CD4-positive, alpha-beta T cell treated with Interleukin-15 for 1 hour (primary cell): ENCODE measurements around the gene CSAD.
"Not testable (repeated sequence)": the region's sequence is repeated elsewhere in the genome, so short reads cannot be mapped to it uniquely, and the experiment has no call there.

Experiments used
- DNase-seq: peaks from one replicate; pipeline ENCODE4 v3.0.0-alpha.2; 2020

Gene CSAD

GRCh38 chr12:53197011-53197640 is 16.4 kb upstream of the CSAD start:
- DNase-seq: no peak

GRCh38 chr12:53196486-53196885 is 15.8 kb upstream of the CSAD start:
- DNase-seq: no peak

GRCh38 chr12:53195516-53196420 is 15.0 kb upstream of the CSAD start:
- no peak for DNase-seq

- no peak for DNase-seq
These were observed 14.2 kb upstream of the CSAD start for GRCh38 chr12:53194973-53195372.

- DNase-seq: no peak
These were observed 13.4 kb upstream of the CSAD start for GRCh38 chr12:53193985-53194716.

GRCh38 chr12:53193040-53193439 is 12.3 kb upstream of the CSAD start:
- DNase-seq: no peak

- DNase-seq: no peak
These were observed 11.9 kb upstream of the CSAD start for GRCh38 chr12:53192531-53193021.

GRCh38 chr12:53191885-53192530 is 11.3 kb upstream of the CSAD start:
- no peak for DNase-seq

GRCh38 chr12:53191096-53191884 is 10.6 kb upstream of the CSAD start:
- DNase-seq: no peak

- DNase-seq: peak; percentile 43
These were observed 9.5 kb upstream of the CSAD start for GRCh38 chr12:53190108-53190729.

GRCh38 chr12:53187145-53187899 is 6.6 kb upstream of the CSAD start:
- DNase-seq: no peak

- DNase-seq: no peak
These were observed 6.0 kb upstream of the CSAD start for GRCh38 chr12:53186745-53187144.

GRCh38 chr12:53185582-53186153 is 4.9 kb upstream of the CSAD start:
- no peak for DNase-seq

GRCh38 chr12:53184828-53185227 is 4.1 kb upstream of the CSAD start:
- DNase-seq: no peak

GRCh38 chr12:53182903-53183302 is 2.2 kb upstream of the CSAD start:
- no peak for DNase-seq

- no peak for DNase-seq
These were observed 1.2 kb upstream of the CSAD start for GRCh38 chr12:53181935-53182334.

- DNase-seq: no peak
These were observed 363 bp upstream of the CSAD start for GRCh38 chr12:53180931-53181645.

- DNase-seq: no peak
These were observed 972 bp downstream of the CSAD start for GRCh38 chr12:53179687-53180219.

GRCh38 chr12:53178803-53179202 is 1.9 kb downstream of the CSAD start:
- not testable (repeated sequence) for DNase-seq
